Measurements from ENCODE around the gene DPPA3. TPM values are rescaled to one million over a fixed set of nuclear protein-coding genes. Genes with fewer than 3 reads are reported as not detected.

The DPPA3 gene
- total RNA-seq, 1 donor from 2014 or later = not detected

DNA sequence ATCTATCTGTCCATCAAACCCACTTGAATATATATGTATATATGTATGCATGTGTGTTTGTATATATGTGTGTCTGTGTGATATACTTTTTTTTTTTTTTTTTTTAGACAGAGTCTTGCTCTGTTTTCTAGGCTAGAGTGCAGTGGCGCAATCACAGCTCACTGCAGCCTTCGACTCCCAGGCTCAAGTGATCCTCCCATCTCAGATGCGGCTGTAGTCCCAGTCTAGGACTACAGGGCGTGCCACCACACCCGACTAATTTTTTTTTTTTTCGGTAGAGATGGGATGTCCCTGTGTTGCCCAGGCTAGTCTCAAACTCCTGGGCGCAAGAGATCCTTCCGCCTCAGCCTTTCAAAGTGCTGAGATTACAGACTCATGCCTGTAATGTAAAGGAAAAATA lies 32.5 kb upstream of the DPPA3 start:
- DNase-seq (ENCODE audit: low read depth) = no peak
- TF ChIP-seq, protein P1, sequence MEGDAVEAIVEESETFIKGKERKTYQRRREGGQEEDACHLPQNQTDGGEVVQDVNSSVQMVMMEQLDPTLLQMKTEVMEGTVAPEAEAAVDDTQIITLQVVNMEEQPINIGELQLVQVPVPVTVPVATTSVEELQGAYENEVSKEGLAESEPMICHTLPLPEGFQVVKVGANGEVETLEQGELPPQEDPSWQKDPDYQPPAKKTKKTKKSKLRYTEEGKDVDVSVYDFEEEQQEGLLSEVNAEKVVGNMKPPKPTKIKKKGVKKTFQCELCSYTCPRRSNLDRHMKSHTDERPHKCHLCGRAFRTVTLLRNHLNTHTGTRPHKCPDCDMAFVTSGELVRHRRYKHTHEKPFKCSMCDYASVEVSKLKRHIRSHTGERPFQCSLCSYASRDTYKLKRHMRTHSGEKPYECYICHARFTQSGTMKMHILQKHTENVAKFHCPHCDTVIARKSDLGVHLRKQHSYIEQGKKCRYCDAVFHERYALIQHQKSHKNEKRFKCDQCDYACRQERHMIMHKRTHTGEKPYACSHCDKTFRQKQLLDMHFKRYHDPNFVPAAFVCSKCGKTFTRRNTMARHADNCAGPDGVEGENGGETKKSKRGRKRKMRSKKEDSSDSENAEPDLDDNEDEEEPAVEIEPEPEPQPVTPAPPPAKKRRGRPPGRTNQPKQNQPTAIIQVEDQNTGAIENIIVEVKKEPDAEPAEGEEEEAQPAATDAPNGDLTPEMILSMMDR (conservative IDR thresholded peaks at IDR 0.05; ENCODE audit: low read depth, low read length) = no peak
- H3K4me3 ChIP-seq (ENCODE audit: low read depth, low read length) = no peak overlapping the region

DNA sequence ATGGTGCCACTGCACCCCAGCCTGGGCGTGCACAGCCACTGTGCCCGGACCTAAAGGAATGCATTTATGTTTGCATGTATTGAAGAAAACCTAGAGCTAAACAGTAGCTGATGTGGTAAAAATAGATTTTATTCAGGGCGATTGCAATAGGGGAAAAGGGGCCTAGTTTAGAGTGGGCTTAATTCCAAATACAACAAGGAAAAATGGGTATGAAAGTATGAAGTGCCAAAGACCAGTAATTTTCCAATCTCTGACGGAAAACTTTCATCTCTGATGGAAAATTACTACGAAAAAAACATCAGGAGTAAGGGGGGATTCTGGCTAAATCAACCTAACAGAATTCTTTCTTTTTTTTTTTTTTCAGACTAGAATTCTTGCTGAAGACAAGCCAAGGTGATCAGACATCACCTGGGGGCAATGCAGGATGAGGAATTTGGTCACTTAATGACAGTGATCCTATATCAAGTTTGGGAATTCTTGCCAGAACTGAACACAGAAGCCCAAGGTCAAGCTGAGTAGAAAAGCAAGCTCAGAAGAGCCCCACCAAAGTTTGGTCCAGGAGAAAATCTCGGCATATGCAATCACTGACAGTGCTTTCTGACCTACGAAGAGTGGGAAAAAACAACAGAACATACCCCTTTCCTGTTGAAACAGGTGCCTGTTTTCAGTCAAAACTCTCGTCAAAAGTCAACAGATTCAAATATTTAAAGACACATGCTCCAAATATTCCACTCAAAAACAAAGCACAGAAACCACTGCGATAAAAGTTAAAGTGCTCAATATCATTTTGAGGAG lies 31.8 kb upstream of the DPPA3 start:
- H3K4me3 ChIP-seq (ENCODE audit: low read depth, low read length) = no peak overlapping the region
- no peak for DNase-seq (ENCODE audit: low read depth)
- TF ChIP-seq, protein P1 (conservative IDR thresholded peaks at IDR 0.05; ENCODE audit: low read depth, low read length) = no peak

DNA sequence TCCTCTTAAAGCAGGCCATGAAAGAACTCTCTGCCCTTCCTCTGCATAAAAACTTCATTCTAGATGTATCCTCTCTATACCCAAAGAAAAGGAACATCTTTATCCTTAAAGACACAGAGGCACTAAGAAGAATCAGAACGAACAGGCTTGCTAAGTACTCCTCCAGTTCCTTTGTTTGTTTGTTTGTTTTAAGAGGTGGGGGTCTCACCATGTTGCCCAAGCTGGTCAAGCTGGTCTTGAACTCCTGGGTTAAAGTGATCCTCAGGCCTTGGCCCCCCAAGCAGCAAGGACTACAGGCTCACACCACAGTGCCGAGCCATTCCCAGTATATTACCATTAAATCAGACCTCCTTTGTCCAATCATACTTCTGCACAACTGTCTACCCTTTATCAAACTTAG lies 29.7 kb upstream of the DPPA3 start:
- H3K4me3 ChIP-seq (ENCODE audit: low read depth, low read length) = no peak overlapping the region
- DNase-seq (ENCODE audit: low read depth) = no peak
- TF ChIP-seq, protein P1 (conservative IDR thresholded peaks at IDR 0.05; ENCODE audit: low read depth, low read length) = no peak

DNA sequence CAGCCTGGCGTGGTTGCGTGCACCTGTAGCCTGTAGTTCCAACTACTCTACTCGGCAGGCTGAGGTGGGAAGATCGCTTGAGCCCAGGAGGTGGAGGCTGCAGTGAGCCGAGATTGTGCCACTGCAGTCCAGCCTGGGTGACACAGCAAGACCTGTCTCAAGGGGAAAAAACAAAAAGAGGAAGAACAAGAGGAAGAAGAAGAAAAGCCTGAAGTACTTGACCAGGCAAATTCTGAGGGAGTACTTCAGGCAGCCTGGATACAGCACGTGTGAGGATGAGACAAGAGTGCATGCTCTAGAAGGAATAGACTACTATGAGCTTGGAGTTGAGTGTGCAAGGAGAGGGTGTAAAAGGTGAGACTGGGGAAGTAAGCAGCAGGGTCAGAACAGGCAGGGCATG lies 17.4 kb upstream of the DPPA3 start:
- H3K4me3 ChIP-seq (ENCODE audit: low read depth, low read length) = no peak overlapping the region
- TF ChIP-seq, protein P1 (conservative IDR thresholded peaks at IDR 0.05; ENCODE audit: low read depth, low read length) = no peak
- DNase-seq (ENCODE audit: low read depth) = no peak

DNA sequence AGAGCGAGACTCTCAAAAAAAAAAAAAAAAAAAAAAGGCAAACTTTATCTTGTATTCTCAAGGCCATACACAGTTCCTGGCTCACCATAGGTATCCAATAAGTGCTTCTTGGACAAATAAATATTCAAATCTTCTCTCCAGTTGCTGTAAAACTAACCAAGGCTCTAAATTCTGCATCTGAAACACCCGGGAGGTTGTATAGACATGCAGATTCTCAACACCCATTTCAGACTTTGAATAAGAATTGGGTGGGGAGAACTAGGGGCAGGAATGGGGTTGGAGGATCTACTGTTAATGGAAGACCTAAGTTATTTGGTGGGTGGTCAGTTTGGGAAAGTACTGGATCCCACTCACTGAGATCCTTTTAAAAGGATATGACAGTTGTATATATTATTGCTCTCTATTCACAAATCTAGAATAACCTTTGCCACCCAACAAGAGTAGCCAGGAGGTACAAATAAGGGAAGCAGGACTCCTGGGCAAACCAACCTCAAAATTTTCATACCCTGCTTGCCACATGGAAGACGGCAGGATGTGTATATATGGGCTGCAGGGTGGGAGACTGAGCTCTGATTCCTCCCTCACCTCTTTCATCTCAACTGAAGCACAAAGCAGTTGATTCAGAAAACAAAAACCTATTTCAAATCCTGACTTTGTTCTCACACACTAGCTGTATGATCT lies 16.5 kb upstream of the DPPA3 start:
- no peak overlapping the region for H3K4me3 ChIP-seq (ENCODE audit: low read depth, low read length)
- TF ChIP-seq, protein P1 (conservative IDR thresholded peaks at IDR 0.05; ENCODE audit: low read depth, low read length) = no peak
- no peak for DNase-seq (ENCODE audit: low read depth)

DNA sequence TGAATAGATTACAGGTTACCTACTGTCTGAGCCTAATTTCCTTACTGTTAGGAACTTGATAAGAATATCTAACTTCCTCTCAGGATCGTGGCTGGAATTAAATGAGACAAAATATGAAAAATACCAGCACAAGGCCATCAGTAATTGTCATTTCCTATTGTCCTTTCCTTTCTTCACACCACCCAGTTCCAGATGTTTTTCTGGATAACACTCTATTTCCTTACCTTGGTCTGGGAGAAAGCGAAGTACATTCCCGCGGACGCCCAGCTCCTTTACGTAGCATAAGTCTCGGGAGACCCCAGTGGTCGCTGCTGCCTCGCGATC lies 16.0 kb upstream of the DPPA3 start:
- no peak for DNase-seq (ENCODE audit: low read depth)
- TF ChIP-seq, protein P1 (conservative IDR thresholded peaks at IDR 0.05; ENCODE audit: low read depth, low read length) = no peak
- H3K4me3 ChIP-seq (ENCODE audit: low read depth, low read length) = no peak overlapping the region
